ENCODE measurements around the gene PDE4D.

The PDE4D gene

GRCh38 chr5:59586841-59587240, 306.7 kb downstream of the PDE4D start:
- no peak for TF ChIP-seq CTCF (IDR thresholded peaks at IDR 0.05; ENCODE audit: insufficient read depth, low read depth, low read length, missing control alignments)
- no peak for DNase-seq (ENCODE audit: low read depth)
- no peak overlapping the region for H3K4me3 ChIP-seq (ENCODE audit: low read length)

- no peak for DNase-seq (ENCODE audit: low read depth)
- no peak overlapping the region for H3K4me3 ChIP-seq (ENCODE audit: low read length)
- TF ChIP-seq CTCF (IDR thresholded peaks at IDR 0.05; ENCODE audit: insufficient read depth, low read depth, low read length, missing control alignments), result no peak
Observed at GRCh38 chr5:59584858-59585846, 308.4 kb downstream of the PDE4D start.

GRCh38 chr5:59583810-59584562, 309.5 kb downstream of the PDE4D start:
- H3K4me3 ChIP-seq (ENCODE audit: low read length), result no peak overlapping the region
- no peak for TF ChIP-seq CTCF (IDR thresholded peaks at IDR 0.05; ENCODE audit: insufficient read depth, low read depth, low read length, missing control alignments)
- DNase-seq (ENCODE audit: low read depth), result peak; percentile 32

GRCh38 chr5:59583151-59583809, 310.2 kb downstream of the PDE4D start:
- H3K4me3 ChIP-seq (ENCODE audit: low read length), result no peak overlapping the region
- no peak for DNase-seq (ENCODE audit: low read depth)
- no peak for TF ChIP-seq CTCF (IDR thresholded peaks at IDR 0.05; ENCODE audit: insufficient read depth, low read depth, low read length, missing control alignments)

- no peak for TF ChIP-seq CTCF (IDR thresholded peaks at IDR 0.05; ENCODE audit: insufficient read depth, low read depth, low read length, missing control alignments)
- no peak overlapping the region for H3K4me3 ChIP-seq (ENCODE audit: low read length)
- no peak for DNase-seq (ENCODE audit: low read depth)
Observed at GRCh38 chr5:59582746-59583145, 310.8 kb downstream of the PDE4D start.

GRCh38 chr5:59579824-59580167, 313.7 kb downstream of the PDE4D start:
- no peak for DNase-seq (ENCODE audit: low read depth)
- no peak for TF ChIP-seq CTCF (IDR thresholded peaks at IDR 0.05; ENCODE audit: insufficient read depth, low read depth, low read length, missing control alignments)

More at GRCh38 chr5:59579824-59580167, 313.7 kb downstream of the PDE4D start:
- no peak overlapping the region for H3K4me3 ChIP-seq (ENCODE audit: low read length)

Data from epithelial cell of esophagus (primary cell).